CD4-positive, alpha-beta T cell treated with Interleukin-6 at 100 ng/mL for 8 hours (primary cell): ENCODE data around the gene RANGAP1.

Experiments used
- DNase-seq: peaks from one replicate; pipeline ENCODE4 v3.0.0-alpha.2; 2020; ENCODE audit warnings: mixed read lengths, low spot score

RANGAP1 gene

DNA sequence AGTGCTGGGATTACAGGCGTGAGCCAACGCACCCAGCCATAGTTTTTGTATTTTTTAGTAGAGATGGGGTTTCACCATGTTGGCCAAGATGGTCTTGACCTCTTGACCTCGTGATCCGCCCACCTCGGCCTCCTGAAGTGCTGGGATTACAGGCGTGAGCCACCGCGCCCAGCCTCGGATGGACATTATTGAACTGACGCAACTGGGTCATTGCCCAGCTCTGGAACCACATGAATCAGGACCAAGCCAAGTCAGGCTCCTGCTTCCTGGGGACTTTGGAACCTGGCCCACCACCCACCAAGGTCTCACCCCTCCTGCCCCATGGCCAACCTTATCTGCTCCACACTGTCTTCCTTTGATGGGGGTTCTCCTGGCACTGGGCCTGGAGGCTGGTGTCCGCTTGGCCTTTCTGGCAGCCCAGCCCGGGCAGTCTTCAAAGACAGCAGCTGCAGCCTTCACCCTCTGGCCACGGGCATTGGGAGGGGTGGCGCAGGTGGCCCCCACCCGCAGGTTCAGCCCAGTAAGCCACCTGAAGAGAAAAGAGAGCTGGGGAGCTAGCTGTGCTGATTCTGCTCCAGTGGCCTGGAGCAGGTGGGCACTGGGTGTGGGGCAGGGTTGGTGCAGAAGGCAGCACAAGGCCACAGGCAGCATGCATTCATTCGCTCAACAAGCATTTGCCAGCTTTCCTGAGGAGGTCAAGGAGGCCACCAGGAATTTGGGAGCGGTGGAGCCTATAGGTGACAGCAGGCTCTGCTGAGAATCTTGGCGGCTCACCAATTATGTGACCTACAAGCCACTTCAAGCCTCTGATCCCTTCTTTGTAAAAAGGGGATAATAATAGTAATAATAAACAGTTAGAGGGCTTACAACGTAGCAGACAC, 50.9 kb downstream of the RANGAP1 start:
- DNase-seq = no peak

DNA sequence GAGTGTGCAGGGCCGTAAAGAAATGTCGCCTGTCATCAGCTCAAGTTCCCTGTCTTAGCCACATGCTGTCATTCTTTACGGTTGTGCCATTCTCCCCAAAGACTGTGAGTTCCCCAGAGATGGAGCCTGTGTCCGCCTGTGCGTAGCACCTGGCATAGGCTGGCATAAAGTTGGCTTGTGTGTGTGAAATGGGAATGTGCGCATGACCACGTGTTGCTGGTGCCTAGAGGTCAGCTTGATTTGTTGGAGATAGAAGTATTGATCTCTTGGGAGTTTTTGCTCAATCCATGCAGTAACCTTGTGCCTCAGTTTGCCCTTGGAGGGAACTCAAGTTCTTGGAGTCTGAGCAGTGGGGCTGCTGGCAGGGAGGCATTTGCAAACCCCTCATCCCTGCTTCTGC, 54.6 kb downstream of the RANGAP1 start:
- DNase-seq = no peak

DNA sequence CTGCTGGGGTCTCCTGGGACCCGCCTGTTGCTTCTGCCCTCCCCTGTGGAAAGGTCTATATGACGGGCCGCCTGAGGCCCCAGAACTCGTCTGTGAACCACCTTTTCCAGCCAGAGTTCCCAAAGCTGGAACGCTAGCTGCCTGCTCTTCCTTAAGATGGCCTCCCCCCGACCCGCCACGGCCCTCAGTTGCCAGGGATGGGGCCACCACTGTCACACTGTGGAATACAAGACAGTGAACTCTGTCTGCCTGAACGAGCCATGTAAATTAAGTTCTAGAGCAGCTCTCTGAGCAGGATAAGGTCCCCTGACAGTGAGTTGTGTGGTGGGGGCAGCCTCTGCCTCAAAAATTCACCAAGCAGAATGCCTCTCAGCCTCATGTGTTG, 55.6 kb downstream of the RANGAP1 start:
- no peak for DNase-seq

DNA sequence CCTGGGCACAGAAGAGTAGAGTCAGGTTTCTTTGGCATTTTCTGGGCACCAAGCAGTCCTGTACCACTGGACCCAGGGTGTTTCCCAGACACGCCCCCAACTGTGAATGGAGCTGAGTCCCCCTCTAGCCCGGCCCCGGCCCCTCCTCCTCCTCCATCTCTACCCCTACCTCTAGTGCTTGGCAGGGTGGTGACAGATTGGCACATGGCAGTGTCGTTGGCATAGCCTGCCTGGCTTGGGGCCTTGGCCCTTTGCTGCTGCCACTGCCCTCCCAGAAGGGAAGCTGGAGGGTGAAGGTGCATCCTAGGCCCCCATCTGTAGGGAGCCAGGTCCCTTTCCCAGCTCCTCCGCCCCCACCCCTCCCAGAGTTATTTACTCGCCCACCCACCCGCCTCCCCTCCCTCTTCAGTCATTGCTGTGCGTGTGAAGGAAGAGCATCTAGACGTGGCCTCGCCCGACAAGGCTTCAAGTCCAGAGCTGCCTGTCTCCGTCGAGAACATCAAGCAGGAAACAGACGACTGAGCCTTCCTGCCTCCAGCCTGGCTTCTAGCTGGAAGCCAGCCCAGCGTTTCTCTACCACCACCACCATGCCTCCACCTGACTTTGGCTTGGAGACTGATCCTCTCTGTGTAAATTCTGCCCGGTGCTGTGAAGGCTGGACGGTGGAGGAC, 56.1 kb downstream of the RANGAP1 start:
- DNase-seq = no peak

DNA sequence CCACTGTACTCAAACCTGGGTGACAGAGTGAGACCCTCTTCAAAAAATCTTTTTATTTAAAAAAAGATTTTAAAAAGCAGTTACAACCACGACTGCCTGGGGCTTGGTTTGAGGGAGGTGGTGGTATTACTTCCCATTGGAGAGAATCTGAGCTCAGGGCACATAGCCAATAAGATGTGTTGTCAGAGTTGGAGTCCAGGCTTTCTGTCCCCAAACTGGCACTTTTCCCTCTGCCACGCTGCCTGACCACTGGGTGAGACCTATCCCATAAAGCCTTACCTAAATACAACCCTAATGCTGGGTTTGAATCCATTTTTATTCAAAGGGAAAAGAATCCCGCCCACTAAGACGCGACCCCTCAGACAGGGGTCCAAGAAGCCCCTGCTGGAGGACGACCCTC, 56.8 kb downstream of the RANGAP1 start:
- no peak for DNase-seq

DNA sequence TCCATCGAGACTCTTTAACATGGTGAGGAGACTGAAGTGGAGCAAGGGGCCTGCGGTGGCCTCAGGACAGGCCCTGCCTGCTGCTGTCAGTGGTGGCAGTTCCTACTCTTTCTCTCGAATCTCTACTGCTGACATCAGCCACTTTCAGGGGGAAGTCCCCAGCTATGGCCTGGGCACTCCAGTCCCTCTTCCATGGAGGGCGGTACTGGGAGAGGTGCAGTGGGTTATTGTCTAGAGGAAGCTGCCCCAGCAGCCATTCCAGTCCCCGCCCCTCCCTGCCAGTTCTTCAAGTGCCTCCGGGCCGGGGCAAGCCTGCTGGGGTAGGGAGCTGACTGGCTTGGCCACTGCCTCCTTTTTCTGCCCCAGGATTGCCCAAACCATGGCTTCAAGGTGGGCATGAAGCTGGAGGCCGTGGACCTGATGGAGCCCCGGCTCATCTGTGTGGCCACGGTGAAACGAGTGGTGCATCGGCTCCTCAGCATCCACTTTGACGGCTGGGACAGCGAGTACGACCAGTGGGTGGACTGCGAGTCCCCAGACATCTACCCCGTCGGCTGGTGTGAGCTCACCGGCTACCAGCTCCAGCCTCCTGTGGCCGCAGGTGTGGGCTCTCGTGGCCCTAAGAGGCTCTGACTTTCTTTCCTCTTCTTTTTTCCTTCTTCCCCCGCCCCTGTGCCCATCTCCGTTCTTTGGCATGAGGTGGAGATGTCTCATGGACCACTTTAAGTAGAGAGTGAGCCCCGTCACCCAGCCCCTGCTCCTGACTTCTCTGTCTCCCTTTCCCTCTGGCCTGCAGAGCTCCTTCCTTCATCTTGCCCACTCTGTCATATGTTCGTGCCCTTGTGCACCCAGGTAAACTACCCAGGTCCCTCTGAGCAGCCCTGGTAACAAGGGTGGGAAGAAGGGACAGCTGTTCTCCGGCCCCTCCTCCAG, 59.0 kb downstream of the RANGAP1 start:
- DNase-seq = no peak

DNA sequence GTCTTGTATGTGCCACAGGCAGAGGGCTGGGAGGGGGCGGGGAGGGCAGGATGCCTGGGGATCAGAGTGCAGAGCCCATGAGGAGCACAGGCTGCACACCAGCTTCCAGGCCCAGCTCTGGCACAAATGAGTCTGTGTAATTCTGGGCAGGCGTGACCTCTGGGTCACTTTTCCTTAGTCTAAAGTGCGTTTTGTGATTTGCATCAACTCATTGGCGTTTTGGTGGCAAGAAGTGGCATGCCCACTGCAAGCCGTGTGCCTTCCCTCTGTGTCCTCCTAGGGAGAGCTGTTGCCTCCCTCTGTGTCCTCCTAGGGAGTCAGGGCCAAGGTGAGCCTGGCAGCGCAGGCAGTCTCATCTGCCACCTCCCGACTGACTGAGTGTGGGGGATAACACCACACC, 62.5 kb downstream of the RANGAP1 start:
- DNase-seq = no peak

DNA sequence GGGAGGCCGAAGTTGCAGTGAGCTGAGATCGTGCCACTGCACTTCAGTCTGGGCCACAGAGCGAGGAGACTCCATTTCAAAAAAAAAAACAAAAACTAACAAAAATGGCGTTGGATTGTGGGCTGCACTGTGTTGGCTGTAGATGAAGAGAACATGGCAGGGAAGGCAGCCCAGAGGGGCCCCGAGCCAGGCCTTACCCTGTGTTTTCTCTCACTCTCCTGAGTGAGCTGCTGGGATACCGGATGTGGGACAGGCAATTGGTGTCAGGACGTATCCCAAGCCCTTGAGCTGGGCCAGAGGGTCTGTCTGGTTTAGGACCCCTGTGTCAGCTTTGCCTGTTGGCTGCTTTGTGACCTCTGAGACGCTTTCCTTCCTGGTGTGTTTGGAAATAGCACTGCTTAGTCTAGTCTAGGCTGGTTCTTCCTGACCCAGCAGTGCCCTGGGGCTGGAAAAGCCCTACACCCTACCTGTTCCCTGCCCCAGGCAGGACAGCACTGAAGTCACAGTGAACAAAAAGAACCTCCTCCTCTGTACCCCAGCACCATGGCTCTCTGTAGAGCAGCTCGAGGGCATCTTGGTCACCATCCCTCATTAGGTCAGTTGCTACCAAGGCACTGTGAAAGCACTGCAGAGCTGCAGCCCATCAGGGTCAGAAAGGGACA, 63.0 kb downstream of the RANGAP1 start:
- DNase-seq = no peak

DNA sequence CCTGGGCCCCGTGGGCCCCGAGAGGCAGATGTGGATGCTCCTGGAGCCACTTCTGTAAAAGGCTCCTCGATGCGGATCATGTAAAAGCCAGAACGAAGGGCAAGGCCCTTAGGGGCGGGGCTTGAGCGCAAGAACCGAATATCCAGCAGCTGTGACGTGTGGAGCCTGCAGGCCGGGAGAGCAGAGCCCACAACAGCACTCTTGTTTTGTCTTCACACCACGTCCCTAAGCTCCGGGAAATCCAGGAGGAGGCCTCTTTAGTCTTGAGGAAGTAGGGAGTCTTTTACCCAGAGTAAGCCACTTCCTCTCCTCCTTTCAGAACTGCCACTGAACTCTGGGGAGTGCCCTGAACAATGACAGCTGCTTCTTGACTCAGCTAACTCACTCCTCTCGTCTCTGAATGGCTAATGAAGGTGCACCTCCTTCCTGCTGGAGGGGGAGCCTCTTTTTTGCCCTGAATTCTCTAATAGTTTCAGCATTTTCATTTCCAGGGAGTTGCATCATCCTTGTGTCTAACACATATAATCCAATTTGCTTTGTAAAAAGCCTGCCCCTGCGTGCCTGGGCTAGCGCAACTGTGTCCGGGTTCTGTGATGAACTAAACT, 68.3 kb downstream of the RANGAP1 start:
- DNase-seq = peak; percentile 30

DNA sequence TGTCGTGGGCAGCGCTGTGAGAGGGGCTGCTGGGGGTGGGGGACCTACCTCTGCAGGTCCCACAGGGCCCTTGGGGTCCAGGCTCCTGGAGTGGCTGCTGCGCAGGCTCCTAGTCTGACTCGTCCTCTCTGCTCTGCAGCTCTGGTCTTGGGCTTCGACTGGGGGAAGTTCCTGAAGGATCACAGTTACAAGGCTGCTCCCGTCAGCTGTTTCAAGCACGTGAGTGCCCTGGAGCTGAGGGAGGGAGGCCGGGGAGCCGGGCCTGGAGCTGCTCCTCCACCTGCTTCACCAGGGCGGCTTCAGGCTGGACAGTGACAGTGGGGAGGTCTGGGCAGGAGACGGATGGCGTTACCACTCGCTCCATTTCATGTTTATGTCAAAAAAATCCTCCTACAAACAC, 69.0 kb downstream of the RANGAP1 start:
- no peak for DNase-seq

DNA sequence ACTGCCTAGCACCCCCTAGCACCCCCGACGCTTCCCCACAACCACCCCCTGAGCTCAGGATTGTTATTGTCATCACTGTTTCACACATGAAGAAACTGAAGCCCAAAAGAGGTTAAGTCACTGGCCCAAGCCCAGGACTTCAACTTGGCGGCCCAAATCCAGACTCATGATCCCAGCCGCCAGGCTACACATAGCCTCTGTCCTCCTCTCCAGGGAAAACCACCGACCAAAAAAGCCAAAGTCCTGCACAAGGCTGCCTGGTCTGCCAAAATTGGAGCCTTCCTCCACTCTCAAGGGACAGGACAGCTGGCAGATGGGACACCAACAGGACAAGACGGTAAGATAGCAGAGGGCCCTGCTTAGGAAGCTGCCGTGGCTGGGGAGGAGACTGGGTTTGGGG, 70.1 kb downstream of the RANGAP1 start:
- DNase-seq = no peak

DNA sequence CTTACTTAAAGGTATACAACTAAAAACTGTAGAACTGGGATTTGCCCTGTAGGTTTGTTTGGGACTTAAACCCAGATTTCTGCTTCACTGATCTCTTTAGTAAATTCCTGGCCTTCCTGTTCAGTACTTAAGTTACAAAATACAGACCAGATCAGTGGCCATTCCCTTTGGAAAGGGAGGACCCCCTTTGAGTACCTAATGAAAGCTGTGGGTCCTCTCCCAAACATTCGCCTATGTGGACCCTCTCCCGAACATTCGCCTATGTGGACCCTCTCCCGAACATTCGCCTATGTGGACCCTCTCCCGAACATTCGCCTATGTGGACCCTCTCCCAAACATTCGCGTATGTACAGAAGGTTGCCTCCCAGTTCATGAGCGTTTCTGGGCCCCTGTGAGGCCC, 70.6 kb downstream of the RANGAP1 start:
- DNase-seq = no peak

DNA sequence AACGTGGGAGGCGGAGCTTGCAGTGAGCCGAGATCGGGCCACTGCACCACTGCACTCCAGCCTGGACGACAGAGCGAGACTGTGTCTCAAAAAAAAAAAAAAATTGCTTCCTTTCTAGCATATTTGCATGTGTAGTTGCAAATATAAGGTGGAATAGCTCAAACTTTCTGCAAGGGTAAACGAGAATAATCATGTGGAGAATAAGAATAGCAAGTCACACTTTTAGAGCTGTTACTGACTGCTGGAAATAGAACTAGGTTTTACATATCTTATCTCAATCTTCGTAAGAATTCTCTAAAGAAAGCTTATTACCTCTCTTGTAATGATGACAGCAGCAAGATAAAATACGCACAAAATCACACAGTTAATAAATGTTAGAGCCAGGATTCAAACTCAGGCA, 79.3 kb downstream of the RANGAP1 start:
- no peak for DNase-seq

DNA sequence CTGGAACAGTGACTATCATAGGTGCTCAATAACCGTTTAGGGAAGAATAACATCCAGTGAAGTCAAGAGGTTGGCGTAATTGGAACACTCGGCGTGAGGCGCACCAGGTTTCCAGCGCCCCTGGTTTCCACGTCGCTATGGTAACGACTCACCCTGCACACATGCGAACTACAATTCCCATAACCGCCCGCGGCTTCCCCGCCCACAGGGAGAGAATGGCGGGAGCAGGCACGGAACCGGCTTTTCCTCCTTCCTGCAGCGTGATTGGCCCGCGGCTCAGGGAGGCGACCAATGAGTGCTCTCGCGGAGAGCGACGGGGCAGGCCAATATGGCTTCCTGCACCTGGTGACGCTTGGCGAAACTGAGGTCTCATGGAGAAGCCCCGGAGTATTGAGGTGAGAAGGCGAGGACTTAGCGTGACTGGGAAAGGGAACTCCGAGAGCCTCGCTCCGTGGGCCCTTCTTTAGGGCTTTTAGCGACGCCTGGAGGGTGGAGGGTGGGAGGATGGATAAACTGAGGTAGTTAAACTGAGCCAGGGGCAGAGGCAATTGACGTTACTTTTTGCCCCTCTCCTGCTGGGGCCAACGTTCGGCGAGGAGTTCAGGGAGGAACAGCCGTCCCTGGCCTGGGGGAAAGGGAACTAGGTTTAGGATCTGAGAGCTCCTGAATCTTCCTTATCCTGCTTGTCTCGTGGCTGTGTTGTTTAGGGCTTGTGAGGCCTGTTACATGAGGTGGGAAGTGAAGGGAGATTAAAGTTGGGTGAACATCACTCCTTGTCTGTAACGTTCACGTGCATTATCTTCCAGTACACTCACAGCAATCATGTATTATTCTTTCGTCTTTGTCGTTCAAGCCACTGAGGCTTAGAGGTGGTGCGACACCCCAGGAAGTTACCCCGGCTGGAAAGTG, 80.7 kb downstream of the RANGAP1 start, which contains the start of gene L3MBTL2:
TSS of gene L3MBTL2 (plus strand) at position 321 of the 909 bp plus-strand sequence. CDS start at position 372, 51 bp downstream.
- peak; percentile 97 for DNase-seq

DNA sequence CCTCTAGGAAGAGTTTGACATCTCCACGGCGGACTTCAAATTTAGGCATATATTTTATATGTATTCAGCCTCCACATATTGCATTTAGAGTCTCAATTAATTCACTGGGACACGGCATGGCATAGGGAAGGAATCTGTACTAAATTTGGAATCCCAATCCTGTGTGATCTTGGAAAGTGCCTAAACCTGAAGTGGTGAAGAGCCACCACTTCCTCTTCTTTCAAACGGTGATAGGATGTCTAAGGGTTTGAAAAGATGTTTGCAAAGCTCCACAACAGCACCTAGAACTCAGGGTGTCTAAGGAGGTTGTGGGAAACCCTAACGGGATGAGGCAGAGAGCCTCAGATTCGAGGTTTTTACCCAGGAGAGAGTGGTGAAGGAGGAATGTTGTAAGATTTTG, 81.9 kb downstream of the RANGAP1 start:
- no peak for DNase-seq

DNA sequence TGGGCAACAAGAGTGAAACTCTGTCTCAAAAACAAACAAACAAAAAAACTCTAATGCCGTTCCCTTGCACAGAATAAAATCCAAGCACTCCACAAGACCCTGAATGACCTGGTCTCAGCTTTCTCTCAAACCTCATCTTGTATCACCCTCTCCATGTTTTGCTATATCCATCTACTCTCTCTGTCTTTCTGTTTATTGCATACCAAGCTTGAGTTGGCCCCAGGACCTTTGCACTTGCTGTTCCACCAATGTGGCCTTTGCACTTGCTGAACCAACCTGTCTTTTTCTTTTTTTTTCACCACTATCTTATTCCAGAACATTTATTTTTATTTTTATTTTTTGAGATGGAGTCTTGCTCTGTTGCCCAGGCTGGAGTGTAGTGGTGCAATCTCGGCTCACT, 82.9 kb downstream of the RANGAP1 start:
- no peak for DNase-seq

DNA sequence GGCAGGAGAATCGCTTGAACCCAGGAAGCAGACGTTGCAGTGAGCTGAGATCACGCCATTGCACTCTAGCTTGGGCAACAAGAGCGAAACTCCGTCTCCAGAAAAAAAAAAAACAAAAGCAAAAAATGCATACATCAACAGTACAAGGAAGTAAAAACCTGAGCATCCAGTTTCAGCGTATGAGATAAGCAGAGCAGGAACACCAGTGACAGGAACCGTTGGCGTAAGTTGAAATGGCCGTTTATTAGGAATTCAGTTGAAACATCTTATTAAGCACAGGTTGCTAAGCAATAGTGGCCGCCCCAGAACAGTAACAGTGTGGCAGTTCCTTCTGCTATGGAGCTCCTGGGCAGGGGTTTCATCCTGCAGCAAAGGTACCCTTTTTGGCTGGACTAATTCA, 84.8 kb downstream of the RANGAP1 start:
- DNase-seq = no peak

DNA sequence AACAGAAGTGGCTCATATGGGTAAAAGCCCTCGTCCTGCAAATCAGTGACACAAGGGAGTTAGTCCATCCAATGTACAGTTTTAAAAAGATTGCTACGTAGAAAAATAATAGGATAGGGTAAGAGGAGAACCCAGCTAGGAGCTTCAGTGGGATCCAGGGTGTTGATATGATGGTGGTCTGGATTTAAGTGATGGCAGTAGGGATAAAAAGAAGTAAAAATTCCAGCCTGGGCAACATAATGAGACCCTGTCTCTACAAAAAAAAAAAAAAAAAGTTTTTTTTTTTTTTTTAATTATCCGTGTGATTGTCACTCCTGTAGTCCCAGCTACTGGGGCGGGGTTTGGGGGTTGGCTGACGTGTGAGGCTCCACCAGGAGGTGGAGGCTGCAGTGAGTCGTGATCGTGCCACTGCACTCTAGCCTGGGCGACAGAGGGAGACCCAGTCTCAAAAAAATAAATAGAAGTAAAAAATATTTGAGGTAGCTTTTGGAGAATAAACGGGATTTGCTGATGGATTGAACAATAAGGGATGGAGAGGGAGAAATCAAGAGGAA, 87.9 kb downstream of the RANGAP1 start:
- peak; percentile 28 for DNase-seq

DNA sequence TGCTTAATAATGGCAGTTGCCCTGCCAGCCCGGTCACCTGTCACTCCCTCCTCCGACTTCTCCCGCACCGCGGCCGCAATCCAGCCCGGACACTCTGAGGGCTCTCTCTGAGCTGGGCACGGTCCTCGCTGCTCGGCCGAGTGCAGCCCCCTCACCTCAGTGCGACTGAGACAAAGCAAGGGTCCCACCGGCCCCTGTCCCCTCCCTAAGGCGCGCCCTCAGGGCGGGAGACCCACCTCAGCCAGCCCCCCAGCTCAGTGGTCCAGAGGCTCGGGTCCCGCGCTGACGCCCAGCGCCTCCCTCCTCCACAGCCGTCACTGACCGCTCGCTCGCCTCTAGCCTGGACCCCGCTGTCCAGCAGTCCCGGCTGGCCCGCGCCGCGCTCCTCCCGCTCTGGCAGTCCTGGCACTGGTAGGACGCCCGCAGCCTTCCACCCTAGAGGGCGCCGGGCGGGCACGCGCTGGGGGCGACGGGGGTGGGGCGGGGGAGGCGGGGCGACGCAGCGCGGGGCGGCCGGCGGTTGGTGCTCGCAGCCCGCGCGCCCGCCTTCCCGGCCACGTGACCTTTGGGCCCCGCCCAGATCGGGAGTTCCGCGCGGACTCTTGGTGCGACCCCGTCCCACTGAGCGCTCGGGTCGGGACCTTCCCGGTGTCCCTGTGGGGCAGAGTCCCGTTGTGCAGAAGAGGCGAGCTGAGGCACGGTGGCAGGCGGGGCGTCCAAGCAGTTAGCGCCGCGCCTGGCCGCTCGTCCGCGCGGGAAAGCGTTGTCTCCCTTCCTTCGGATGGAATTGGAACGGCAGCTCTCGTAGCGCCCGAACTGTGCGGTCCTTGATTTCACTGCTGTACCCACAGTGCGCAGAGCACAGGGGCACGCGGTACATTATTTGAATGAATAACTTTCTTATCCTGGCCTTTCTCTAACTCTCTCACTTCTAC, 88.7 kb downstream of the RANGAP1 start:
- peak; percentile 77 for DNase-seq
